ENCODE data around the gene CARMIL3. TPM values are rescaled to one million over a fixed set of nuclear protein-coding genes. Genes with fewer than 3 reads are reported as not detected.

Gene CARMIL3
- total RNA-seq, 1 experiment from 2014 or later: 0.71 TPM

DNA sequence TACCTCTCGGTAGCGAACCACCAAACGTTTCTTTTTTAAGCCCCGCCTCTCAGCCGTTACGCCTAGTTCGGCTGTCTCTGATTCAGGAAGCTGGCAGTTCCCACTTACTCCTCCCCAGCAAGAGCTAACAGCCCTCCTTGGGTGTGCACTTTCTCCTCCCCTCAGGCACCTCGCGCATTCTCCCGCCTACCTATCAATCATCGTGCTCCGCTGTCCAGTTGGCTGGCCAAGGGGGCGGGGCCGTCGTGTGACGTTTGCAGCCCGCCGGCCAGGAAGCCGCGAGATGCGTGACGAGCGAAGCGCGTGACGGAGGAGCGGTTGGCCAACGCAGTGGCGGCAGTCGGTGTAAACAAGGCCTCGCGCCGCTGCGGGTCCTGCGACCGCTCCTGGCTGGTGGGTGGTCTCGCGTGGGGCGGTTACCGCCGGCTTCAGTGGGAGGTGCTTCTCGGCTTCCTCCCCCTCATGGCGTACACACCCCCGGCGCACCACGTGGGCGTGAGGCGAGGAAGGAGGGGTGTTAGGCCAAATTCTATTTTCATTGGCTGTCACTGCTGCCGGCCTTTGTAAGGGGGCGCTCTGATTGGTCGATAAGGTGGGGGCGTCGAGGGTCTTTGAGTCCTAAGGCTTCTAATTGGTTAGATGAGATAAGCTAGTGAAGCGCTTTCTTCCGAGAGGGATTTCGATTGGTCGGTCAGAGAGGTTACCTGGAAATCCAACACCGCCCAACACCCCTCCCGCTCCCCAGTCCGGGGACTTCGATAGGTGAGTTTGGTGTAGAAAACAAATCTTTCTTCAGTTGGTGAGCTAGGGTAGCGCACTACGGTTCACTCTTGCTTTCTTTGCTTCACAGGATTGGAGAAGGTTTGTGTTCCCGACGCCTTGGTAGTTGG is 63.0 kb downstream of the CARMIL3 start, which contains the start of the genes DCAF11 and NRL:
DCAF11 (plus strand) TSS at position 246 of the 890 bp plus-strand sequence. CDS start 818 bp downstream, outside the sequence.
NRL (minus strand) TSS at position 418 of the 890 bp plus-strand sequence. CDS start 32,101 bp downstream, outside the sequence.
- Histone ChIP-seq H4K20me1 (ENCODE audit: insufficient read depth) (no peaks in the 10 kb centered on the region), H2AFZ (ENCODE audit: low read depth, low read length, poor library complexity, severe bottlenecking) (peak within 1 kb of the TSS; percentile 74), H3K79me2 (ENCODE audit: insufficient read depth, low read length) (peaks cover 14% of the 10 kb centered on the region; the same call in 1 of the 2 replicates), H3K9me2 (ENCODE audit: insufficient read depth) (no peaks in the 10 kb centered on the region), H3K4me2 (ENCODE audit: low read length) (peak within 1 kb of the TSS; percentile 95), H3K9ac (ENCODE audit: low read length) (peak within 1 kb of the TSS; percentile 84), H3K36me3 (ENCODE audit: control insufficient read depth in 1 of 2, insufficient read depth in 2 of 2, low read length in 2 of 2) (peaks cover 8 to 11% of the 10 kb centered on the region in 2 experiments), H3K4me3 (replicated peaks in 1 of 2; ENCODE audit: low read depth in 1 of 2, low read length in 2 of 2) (peak within 1 kb of the TSS; percentile 86 to 92), H3K27ac (ENCODE audit: low read depth, low read length) (peak within 1 kb of the TSS; percentile 97), H3K9me3 (ENCODE audit: control insufficient read depth in 1 of 2, insufficient read depth in 1 of 2, low read depth in 1 of 2, low read length in 2 of 2) (no peaks in the 10 kb centered on the region), H3K27me3 (ENCODE audit: insufficient read depth, low read length) (no peaks in the 10 kb centered on the region), H3K4me1 (ENCODE audit: control insufficient read depth in 1 of 2, insufficient read depth in 2 of 2, low read length in 2 of 2) (peaks cover 6 to 16% of the 10 kb centered on the region in 2 experiments; a peak in 3 of 4 replicates)
- no TSS peak for BruUV-seq (replicated peaks)
- TF ChIP-seq ELF1 (IDR thresholded peaks at IDR 0.05; ENCODE audit: borderline replicate concordance, low read depth): peak; percentile 73
- TF ChIP-seq CBX3 (IDR thresholded peaks at IDR 0.05; ENCODE audit: low read depth): no peak
- TF ChIP-seq RAD21 (IDR thresholded peaks at IDR 0.05; ENCODE audit: low read depth): no peak
- peak; percentile 48 for TF ChIP-seq POLR2AphosphoS5 (IDR thresholded peaks at IDR 0.05; ENCODE audit: low read depth, low read length)
- TF ChIP-seq SP1 (IDR thresholded peaks at IDR 0.05; ENCODE audit: low read depth): peak; percentile 96
- TF ChIP-seq, protein P1, sequence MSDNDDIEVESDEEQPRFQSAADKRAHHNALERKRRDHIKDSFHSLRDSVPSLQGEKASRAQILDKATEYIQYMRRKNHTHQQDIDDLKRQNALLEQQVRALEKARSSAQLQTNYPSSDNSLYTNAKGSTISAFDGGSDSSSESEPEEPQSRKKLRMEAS (IDR thresholded peaks at IDR 0.05): peak; percentile 97
- TF ChIP-seq POLR2A (IDR thresholded peaks at IDR 0.05; ENCODE audit: borderline replicate concordance, extremely low read depth, insufficient read depth, insufficient read length): peak; percentile 2
- TF ChIP-seq EZH2 (IDR thresholded peaks at IDR 0.05): no peak
- peak; percentile 97 for TF ChIP-seq EGR1 (IDR thresholded peaks at IDR 0.05; ENCODE audit: low read depth)
- peak; percentile 16 for TF ChIP-seq TCF7L2 (IDR thresholded peaks at IDR 0.05; ENCODE audit: borderline replicate concordance, extremely low read depth, insufficient read depth, insufficient read length)
- TF ChIP-seq SIN3A (IDR thresholded peaks at IDR 0.05; ENCODE audit: low read depth): peak; percentile 42; the same call in 1 of the 2 replicates
- POLR2A ChIA-PET: interaction anchor here (0.8 to 2.6 kb wide), 19 partner anchors 9 to 183 kb away, joined by 3 to 49 read pairs (median 4); partner anchors contain the start of genes EMC9, FITM1, IPO4 and IRF9
- ATAC-seq (peak; percentile 89), DNase-seq (ENCODE audit: low read depth, low spot score) (peak; percentile 100)
- CTCF ChIA-PET: interaction anchor here (0.7 to 2.7 kb wide), 13 partner anchors 7 to 182 kb away, joined by 3 to 11 read pairs (median 3); partner anchors contain the start of genes EMC9, IRF9, PSME1 and PSME2
- RAD21 ChIA-PET (ENCODE audit: low non-redundant PET in 1 of 2, low total read pairs in 2 of 2, uncharacterized antibody in 2 of 2, unreplicated experiment in 2 of 2): interaction anchor here (0.5 to 1.7 kb wide), 5 partner anchors 21 to 449 kb away, joined by 3 to 10 read pairs (median 5); partner anchors contain the start of genes EMC9 (in 1 of the 2) and PSME1 (in 1 of the 2)
- intact Hi-C loops (cut with micrococcal nuclease): loop anchor here (1.0 to 5.0 kb wide), 4 partner anchors 20 to 98 kb away; partner anchors contain the start of genes CHMP4A, IRF9, PCK2 and PSME2

Data from HCT116 (cell line).